HG02852 (cell line): ENCODE measurements around the gene HLA-C.
A peak's percentile ranks its signal among the peaks of the same experiment; 100 is the strongest.
"Not testable (repeated sequence)": the region's sequence is repeated elsewhere in the genome, so short reads cannot be mapped to it uniquely, and the experiment has no call there.

Experiments used
- ATAC-seq: cut with Tn5 transposase; IDR thresholded peaks from one replicate; pipeline ENCODE4 v1.9.1; 2021; ENCODE audit warnings: mild to moderate bottlenecking, moderate library complexity; ENCODE audit not compliant: unreplicated experiment

The HLA-C gene

GRCh38 chr6:31270788-31271640, 878 bp downstream of the HLA-C start:
- peak; percentile 39 for ATAC-seq

GRCh38 chr6:31268836-31269235, 3.1 kb downstream of the HLA-C start:
- ATAC-seq: no peak

DNA sequence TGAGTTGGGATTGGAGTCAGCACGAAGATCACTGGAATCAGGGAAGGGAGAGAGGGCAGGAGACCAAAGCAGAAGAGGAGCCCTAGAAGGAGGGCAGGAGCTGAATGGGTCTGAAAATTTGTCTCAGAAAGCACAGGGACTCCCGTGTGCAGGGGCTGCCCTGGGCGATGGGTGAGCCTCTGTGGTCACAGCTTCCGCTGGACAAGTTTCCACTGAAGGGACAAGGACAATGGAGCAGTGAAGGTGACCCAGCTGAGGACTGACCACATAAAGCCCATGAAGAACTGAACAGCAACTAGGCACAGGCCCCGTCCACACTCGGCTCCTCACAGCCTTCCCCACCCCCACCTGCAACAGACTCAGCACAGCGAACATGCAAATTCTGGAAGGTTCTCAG, 3.5 kb downstream of the HLA-C start:
- no peak for ATAC-seq

GRCh38 chr6:31267651-31268368, 4.1 kb downstream of the HLA-C start:
- ATAC-seq: no peak

DNA sequence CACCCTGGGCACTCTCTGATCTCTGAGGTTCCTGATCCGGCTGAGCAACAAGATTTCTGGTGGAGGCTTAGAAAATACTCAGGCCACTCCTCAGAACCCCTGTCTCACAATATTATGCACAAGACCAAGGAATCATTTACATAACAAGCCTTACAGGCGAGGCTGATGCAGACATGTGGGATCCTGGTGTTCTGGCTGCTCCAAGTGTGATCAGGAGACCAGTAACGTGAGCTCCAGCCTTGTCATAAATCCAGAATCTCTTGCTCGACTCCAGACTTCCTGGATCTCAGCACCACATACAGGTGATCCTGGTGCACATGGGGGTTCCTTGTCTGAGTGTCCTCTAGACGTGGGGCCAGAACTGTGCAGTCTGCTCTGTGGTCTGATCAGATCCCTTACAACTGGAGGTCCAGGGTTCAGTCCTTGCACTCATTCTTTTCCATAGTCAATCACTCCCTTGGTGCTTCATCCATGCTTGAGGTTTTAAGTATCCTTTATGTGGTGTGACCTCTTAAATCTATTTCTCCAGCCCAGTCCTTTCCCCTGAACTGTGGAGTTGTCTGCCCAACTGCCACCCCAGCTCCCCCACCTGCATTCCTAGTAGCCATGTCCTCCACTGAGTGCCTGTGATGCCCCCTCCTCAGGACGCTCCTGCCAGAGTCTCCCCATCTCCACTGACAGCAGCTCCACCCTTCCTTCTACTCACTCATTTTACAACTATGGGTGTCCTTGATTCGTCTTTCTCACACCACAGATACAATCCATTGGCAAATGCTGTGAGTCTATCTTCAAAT, 5.1 kb downstream of the HLA-C start:
- no peak for ATAC-seq

DNA sequence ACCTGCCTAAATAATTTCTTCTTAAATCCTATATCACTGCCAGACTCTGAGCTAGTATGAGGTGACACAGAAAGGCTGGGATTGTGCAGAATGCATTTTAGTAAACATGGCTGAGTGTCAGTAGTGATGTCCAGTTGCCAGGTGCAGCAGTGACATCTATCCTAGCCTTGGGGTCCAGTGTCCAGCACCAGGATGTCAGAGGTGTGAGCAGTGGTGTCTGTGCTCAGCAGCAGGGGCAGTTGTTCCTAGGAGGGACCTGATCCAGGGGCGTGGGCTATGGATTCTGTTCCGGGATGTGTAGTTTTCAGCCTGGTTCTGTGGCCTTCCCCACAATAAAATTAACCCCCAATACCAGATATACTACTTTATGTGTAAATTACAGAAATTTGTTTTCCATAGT, 6.0 kb downstream of the HLA-C start:
- no peak for ATAC-seq

DNA sequence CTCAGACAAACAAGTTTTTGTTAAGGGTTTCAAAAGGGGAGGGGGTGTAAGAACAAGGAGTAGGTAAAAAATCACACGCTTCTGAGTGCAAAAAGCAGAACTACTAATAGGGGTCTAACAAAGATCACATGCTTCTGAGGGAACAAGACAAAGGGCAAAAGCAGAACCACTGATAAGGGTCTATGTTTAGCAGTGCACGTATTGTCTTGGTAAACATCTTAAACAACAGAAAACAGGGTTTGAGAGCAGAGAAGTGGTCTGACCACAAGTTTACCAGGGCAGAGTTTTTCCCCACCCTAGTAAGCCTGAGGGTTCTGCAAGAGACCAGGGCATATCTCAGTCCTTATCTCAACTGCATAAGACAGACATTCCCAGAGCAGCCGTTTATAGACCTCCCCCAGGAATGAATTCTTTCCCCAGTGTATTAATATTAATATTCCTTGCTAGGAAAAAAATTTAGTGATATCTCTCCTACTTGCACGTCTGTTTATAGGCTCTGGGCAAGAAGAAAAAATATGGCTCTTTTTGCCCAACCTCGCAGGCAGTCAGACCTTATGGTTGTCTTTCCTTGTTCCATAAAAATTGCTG, 8.5 kb downstream of the HLA-C start:
- not testable (repeated sequence) for ATAC-seq

DNA sequence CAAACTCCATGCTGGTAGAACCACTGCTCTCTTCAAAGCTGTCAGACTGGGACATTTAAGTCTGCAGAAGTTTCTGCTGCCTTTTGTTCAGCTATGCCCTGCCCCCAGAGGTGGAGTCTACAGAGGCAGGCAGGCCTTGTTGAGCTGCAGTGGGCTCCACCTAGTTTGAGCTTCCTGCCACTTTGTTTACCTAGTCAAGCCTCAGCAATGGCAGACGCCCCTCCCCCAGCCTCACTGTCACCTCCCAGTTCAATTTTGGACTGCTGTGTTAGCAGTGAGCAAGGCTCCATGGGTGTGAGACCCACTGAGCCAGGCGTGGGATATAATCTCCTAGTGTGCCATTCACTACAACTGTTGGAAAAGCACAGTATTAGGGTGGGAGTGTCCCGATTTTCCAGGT, 11.9 kb downstream of the HLA-C start:
- ATAC-seq: not testable (repeated sequence)

DNA sequence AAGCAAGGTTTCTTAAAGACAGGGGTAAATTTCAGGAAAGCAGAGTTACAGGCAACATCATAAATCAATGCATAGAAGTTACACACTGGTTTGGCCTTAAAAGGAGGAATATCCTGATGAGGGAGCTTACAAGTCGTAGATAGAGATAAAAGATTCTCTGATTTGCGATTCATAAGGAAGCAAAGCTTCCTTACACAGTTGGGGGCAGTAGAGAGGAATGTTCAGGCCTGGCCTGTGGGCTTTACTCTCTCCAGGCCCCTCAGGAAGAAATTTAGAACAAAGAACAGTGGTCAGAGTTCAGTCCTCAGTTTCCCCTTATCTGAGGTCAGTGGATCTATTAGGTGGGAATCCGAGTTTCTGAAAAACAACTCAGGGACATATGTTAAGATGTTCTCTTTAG, 19.3 kb downstream of the HLA-C start:
- ATAC-seq: no peak

GRCh38 chr6:31251261-31251660, 20.6 kb downstream of the HLA-C start:
- no peak for ATAC-seq

GRCh38 chr6:31249184-31249583, 22.7 kb downstream of the HLA-C start:
- ATAC-seq: no peak

DNA sequence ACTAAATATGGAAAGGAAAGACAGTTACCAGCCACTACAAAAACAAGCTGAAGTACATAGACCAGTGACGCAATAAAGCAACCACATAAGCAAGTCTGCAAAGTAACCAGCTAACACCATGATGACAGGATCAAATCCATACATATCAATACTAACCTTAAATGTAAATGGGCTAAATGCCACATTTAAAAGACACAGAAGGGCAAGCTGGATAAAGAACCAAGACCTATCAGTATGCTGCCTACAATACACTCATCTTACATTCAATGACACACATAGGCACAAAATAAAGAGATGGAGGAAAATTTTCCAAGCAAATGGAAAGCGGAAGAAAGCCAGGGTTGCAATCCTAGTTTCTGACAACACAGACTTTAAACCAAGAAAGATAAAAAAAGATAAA, 24.1 kb downstream of the HLA-C start:
- ATAC-seq: no peak

- no peak for ATAC-seq
Observed at GRCh38 chr6:31246051-31246521, 25.8 kb downstream of the HLA-C start.

GRCh38 chr6:31243508-31243907, 28.4 kb downstream of the HLA-C start:
- no peak for ATAC-seq

GRCh38 chr6:31239854-31240253, 32.0 kb downstream of the HLA-C start:
- no peak for ATAC-seq

GRCh38 chr6:31234101-31234500, 37.8 kb downstream of the HLA-C start:
- not testable (repeated sequence) for ATAC-seq

DNA sequence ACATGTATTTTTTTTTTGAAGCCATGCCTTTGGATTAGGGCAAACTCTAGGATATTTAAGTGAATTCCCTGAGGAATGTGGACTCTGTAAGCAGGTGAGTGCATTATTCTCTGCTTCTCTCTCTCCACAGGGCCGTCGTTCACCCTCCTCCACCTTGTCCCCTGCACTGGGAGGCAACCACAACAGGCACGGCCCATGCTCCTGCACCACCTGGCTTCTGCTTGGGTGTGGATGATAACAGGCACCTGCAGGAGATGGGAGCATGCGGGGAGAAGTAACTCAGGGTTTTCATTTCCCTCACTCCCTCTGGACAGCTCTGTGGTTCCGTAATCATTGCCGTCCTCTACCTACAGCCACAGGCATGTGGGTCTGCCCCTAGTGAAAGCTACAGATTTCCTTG, 43.4 kb downstream of the HLA-C start:
- ATAC-seq: no peak

GRCh38 chr6:31227143-31227542, 44.7 kb downstream of the HLA-C start:
- no peak for ATAC-seq

- ATAC-seq: no peak
Observed at GRCh38 chr6:31225735-31226134, 46.2 kb downstream of the HLA-C start.

GRCh38 chr6:31222496-31222895, 49.4 kb downstream of the HLA-C start:
- no peak for ATAC-seq
